Measurements from ENCODE around the gene ZNF385B. TPM values are rescaled to one million over a fixed set of nuclear protein-coding genes. Genes with fewer than 3 reads are reported as not detected.

Gene ZNF385B
- total RNA-seq, 1 experiment from 2014 or later = 2.2 TPM

- TF ChIP-seq, protein P1, sequence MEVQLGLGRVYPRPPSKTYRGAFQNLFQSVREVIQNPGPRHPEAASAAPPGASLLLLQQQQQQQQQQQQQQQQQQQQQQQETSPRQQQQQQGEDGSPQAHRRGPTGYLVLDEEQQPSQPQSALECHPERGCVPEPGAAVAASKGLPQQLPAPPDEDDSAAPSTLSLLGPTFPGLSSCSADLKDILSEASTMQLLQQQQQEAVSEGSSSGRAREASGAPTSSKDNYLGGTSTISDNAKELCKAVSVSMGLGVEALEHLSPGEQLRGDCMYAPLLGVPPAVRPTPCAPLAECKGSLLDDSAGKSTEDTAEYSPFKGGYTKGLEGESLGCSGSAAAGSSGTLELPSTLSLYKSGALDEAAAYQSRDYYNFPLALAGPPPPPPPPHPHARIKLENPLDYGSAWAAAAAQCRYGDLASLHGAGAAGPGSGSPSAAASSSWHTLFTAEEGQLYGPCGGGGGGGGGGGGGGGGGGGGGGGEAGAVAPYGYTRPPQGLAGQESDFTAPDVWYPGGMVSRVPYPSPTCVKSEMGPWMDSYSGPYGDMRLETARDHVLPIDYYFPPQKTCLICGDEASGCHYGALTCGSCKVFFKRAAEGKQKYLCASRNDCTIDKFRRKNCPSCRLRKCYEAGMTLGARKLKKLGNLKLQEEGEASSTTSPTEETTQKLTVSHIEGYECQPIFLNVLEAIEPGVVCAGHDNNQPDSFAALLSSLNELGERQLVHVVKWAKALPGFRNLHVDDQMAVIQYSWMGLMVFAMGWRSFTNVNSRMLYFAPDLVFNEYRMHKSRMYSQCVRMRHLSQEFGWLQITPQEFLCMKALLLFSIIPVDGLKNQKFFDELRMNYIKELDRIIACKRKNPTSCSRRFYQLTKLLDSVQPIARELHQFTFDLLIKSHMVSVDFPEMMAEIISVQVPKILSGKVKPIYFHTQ (CRISPR knock-in tag; IDR thresholded peaks at IDR 0.05) = no peak
- TF ChIP-seq MXD4 (CRISPR knock-in tag; IDR thresholded peaks at IDR 0.05; ENCODE audit: borderline replicate concordance) (no peak), NR1H2 (CRISPR knock-in tag; IDR thresholded peaks at IDR 0.05) (no peak)
Measured at GRCh38 chr2:179909845-179910734, 48.7 kb upstream of the ZNF385B start (continued).

DNA sequence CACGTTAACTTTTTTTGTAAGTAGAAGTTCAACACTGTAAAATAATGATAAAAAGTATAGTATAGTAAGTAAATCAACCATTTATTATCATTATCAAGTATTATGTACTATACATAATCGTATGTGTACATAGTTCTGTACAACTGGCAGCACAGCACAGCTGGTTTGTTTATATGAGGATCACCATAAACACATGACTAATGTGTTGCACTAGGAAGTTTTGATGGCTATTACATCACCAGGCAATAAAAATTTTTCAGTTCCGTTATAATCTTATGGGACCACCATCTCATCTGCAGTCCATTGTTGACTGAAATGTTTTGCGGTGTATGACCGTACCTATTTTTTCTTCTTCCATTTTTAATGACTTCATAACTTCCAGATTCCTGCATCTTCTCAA lies 39.2 kb upstream of the ZNF385B start:
- peaks cover 24% of the 10 kb centered on the region for H3K9me3 Mint-ChIP-seq
- DNase-seq (ENCODE audit: low spot score) (no peak), ATAC-seq (no peak)
- no peaks in the 10 kb centered on the region for H3K27me3 Mint-ChIP-seq (ENCODE audit: low read depth)
- peaks cover 4% of the 10 kb centered on the region for H3K4me1 Mint-ChIP-seq
- POLR2A ChIA-PET = no interaction called here
- CTCF ChIA-PET = no interaction called here
- H3K27ac Mint-ChIP-seq = no peak overlapping the region
- no peak overlapping the region for H3K4me3 Mint-ChIP-seq
- TF ChIP-seq HMGXB4 (CRISPR knock-in tag; IDR thresholded peaks at IDR 0.05) = no peak
- no peak for TF ChIP-seq FOXJ3 (CRISPR knock-in tag; IDR thresholded peaks at IDR 0.05; ENCODE audit: borderline replicate concordance)
- TF ChIP-seq, protein P2, sequence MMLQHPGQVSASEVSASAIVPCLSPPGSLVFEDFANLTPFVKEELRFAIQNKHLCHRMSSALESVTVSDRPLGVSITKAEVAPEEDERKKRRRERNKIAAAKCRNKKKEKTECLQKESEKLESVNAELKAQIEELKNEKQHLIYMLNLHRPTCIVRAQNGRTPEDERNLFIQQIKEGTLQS (CRISPR knock-in tag; conservative IDR thresholded peaks at IDR 0.05) = no peak
- no peak for TF ChIP-seq IRF2 (CRISPR knock-in tag; IDR thresholded peaks at IDR 0.05; ENCODE audit: borderline replicate concordance, low read depth)
- TF ChIP-seq, protein P3, sequence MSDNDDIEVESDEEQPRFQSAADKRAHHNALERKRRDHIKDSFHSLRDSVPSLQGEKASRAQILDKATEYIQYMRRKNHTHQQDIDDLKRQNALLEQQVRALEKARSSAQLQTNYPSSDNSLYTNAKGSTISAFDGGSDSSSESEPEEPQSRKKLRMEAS (CRISPR knock-in tag; IDR thresholded peaks at IDR 0.05) = no peak
- H3K36me3 Mint-ChIP-seq = peaks cover 9% of the 10 kb centered on the region

GRCh38 chr2:179899666-179900065 lies 38.3 kb upstream of the ZNF385B start:
- peaks cover 4% of the 10 kb centered on the region for H3K4me1 Mint-ChIP-seq
- TF ChIP-seq ZNF317 (CRISPR knock-in tag; IDR thresholded peaks at IDR 0.05; ENCODE audit: borderline replicate concordance, low read depth) = no peak
- TF ChIP-seq JUN (CRISPR knock-in tag; IDR thresholded peaks at IDR 0.05) = no peak
- no peak for TF ChIP-seq SMAD4 (CRISPR knock-in tag; IDR thresholded peaks at IDR 0.05)
- no peak for TF ChIP-seq NR1H2 (CRISPR knock-in tag; IDR thresholded peaks at IDR 0.05)
- no peak for TF ChIP-seq ZNF512 (CRISPR knock-in tag; IDR thresholded peaks at IDR 0.05; ENCODE audit: borderline replicate concordance)
- no peak for TF ChIP-seq GRHL2 (CRISPR knock-in tag; IDR thresholded peaks at IDR 0.05; ENCODE audit: insufficient replicate concordance, severe bottlenecking)
- TF ChIP-seq, protein P2 (CRISPR knock-in tag; conservative IDR thresholded peaks at IDR 0.05) = no peak
- no peak for TF ChIP-seq ZNF263 (CRISPR knock-in tag; IDR thresholded peaks at IDR 0.05; ENCODE audit: low read depth)
- TF ChIP-seq IRF2 (CRISPR knock-in tag; IDR thresholded peaks at IDR 0.05; ENCODE audit: borderline replicate concordance, low read depth) = no peak
- no peak for TF ChIP-seq ZNF281 (CRISPR knock-in tag; IDR thresholded peaks at IDR 0.05)
- no peak for TF ChIP-seq CTCF (IDR thresholded peaks at IDR 0.05)
- H3K27me3 Mint-ChIP-seq (ENCODE audit: low read depth) = no peaks in the 10 kb centered on the region
- H3K36me3 Mint-ChIP-seq = peaks cover 9% of the 10 kb centered on the region
- ATAC-seq (no peak), DNase-seq (ENCODE audit: low spot score) (no peak)
- ChIA-PET POLR2A (no interaction called here), CTCF (interaction anchor here (0.9 to 2.4 kb wide), 3 partner anchors 36 to 57 kb away, joined by 3 to 23 read pairs (median 20); no protein-coding TSS in a partner anchor)
- no peak overlapping the region for H3K27ac Mint-ChIP-seq
- H3K9me3 Mint-ChIP-seq = peaks cover 22% of the 10 kb centered on the region
- H3K4me3 Mint-ChIP-seq = no peak overlapping the region
